Activated T-cell treated with anti-CD3 and anti-CD28 coated beads, Interleukin-2, amount 50 U/mL, for 1 hour (primary cell): Measurements from ENCODE around the gene PDCD1LG2.

Experiments
- DNase-seq: peaks from one replicate; pipeline ENCODE4 v3.0.0-alpha.2; 2020

Gene PDCD1LG2

DNA sequence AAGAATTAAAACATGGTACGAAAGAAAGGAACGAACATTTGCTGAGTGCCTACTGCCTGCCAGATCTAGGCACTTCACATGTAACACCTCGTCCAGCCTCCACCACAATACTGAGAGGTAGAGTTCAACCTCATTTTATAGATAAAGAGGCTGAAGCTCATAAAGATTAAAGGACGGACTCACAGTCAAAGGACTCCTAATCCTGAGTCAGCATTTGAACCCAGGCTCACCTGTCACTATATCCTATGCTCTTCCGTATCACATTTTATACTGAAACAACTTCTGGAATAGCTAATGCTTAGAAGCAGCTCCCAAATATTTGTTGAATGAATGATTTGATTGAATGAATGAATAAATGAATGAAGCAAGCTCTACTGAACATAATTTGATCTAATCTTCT, 22.5 kb downstream of the PDCD1LG2 start:
- DNase-seq = no peak

DNA sequence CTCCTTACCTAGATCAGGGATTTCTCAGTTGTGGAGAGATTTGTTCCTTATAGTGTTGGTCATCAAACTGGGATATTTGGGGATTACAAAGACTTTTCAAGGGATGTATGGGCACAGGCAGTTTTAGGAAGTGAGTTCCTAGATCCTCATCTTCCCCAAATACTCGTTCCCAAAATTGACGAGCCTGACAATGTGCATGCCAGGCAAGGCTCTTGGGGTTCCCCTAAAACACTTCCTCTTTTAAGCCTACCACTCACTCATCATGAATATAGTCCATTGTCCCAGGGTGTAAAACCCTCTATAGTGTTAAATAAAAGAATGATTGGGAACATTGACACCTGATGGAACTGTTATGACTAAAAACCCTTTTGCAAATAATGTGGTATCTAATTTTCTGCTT, 26.4 kb downstream of the PDCD1LG2 start:
- DNase-seq = no peak

DNA sequence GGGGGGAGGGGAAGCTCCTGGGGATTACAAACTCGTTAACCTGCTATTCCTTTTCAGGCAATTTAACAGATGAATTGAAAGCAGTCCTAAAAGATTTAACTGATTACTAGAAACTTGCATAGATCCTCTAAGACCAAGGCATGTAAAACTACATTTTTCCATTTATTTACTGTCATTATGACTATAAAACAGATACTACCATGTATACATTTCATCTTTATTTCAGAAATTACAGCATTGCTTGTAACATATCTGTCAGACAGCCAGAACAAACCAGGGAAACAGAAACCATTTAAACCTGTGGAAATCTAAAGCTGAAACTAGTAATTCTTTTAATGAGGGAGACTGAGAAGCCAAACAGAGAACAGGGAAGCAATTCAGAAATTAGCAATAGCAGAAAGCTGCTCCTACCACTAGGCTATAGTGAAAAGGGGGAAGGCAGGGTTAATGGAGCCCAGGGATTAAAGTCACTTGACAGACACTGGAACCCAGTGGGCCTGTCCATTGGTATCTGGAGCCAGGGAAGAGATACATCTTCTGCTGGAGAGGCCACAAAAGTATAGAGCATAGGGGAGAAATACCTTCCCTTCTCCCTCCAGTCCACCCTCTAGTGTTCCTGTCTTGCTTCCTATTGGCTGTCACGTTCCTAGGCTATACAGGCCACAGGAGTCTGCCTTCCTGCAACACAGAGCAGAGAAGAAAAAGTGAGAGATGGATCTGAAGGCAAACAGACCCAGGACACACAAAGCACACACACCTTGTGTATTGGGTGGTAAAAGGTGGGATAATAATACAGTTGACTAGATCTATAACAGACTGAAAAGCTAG, 33.8 kb downstream of the PDCD1LG2 start:
- no peak for DNase-seq

DNA sequence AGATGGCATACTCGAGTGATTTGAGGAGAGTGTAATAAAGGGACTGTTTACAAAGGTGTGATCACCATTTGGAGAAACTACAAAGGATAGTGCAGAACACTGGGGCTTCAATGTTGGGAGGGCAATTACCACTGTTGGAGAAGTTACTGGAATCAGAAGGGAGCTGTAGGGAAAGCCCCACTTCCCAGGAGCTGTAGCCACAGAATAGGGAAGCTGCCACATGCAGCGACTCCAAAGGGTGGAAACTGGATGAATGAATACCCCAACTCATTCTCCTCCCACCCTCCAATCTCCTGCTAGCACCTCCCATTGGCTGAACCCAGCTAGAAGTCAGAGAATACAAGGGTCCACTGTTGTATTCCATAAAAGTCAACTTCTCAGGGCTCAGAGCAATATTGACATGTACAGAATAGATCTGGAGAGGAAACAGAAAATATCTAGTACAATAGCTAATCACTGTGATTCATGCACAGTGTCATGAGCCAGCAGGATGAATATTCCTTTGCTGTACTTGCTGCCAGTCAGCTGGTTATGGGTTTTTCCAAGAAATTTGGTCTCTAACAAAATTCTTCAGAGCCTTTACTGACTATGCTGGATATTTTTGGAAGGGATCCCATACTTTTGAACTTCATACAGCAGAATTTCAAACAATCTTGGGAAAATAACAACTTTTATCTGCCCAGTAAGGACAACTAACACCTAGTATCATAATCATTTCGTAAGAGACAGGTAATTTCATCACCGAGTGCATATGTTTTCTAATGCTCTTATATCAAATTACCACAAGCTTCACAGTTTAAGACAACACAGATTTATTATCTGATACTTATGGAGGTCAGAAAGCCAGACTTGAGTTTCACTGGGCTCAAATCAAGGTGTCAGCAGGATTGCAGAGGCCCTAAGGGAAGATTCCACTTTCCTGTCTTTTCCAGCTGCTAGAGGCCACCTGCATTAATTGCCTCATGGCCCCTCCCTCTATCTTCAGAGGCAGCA, 39.6 kb downstream of the PDCD1LG2 start:
- DNase-seq = no peak

- no peak for DNase-seq
Measured at GRCh38 chr9:5551368-5552150, 41.2 kb downstream of the PDCD1LG2 start.

- DNase-seq = no peak
Measured at GRCh38 chr9:5552301-5552700, 42.0 kb downstream of the PDCD1LG2 start.

- no peak for DNase-seq
Measured at GRCh38 chr9:5553211-5553610, 42.9 kb downstream of the PDCD1LG2 start.

DNA sequence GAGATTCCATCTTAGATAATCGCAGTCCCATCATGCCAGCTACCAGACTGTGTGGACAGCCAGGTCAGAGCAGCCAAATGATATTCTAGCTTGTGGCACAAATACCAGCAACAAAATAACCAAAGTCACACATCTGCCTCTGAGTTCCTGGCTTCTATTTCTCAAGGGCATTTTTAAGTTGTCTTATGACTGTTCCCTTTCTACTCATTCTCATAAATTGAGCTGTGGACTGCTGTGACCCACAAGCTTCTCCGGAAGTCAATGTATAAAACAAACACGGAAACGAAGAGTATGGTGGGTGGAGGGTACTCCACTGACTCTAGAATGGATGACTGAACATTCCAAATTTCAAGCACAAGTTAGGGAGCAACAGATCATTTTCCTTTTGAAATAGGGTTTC, 43.9 kb downstream of the PDCD1LG2 start:
- no peak for DNase-seq

- no peak for DNase-seq
Measured at GRCh38 chr9:5556101-5556705, 45.9 kb downstream of the PDCD1LG2 start.

DNA sequence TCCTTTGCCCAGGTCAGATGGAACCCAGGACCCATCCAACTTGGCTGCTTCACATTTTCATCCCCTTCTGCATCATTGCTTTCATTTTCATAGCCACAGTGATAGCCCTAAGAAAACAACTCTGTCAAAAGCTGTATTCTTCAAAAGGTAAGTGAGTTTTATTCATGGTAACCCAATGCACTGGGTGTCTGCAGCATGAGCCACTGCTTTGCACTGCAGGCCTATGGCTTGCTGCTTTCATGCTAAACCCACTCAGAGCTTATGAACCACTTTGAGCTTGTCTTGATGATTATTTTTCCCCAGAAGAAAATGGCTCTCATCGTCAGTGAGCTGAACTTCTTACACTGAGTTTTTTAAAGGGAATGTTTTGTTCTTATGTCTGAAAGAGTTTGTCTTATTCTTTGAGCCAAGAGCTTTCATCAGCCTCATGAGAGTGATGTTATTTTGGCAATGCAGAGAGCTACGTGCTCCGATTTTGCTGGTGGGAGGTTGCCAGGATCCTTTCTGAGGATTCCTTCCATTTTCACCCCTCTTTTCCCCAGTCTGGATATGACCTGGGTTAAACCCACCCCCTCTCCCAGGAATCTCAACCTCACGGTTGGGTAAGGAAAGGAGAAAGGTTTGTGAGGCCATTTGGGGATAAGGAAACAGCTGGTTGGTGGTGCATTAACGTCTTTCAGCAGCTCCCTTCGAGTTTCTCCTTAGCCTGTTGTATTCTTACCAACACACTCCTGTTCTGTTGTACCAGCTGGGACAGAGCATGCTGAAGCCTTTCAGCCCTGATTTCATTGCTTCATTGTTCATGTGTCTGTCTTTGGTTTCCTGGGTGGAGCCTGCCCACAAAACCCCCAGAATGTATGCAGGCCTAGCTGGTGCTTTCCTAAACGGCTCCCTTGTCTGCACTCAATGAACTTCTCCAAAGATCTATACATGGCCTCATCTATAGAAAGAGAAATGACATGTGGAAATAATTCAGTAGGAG, 47.6 kb downstream of the PDCD1LG2 start:
- peak; percentile 40 for DNase-seq

- DNase-seq = no peak
Measured at GRCh38 chr9:5559659-5560058, 49.3 kb downstream of the PDCD1LG2 start.

DNA sequence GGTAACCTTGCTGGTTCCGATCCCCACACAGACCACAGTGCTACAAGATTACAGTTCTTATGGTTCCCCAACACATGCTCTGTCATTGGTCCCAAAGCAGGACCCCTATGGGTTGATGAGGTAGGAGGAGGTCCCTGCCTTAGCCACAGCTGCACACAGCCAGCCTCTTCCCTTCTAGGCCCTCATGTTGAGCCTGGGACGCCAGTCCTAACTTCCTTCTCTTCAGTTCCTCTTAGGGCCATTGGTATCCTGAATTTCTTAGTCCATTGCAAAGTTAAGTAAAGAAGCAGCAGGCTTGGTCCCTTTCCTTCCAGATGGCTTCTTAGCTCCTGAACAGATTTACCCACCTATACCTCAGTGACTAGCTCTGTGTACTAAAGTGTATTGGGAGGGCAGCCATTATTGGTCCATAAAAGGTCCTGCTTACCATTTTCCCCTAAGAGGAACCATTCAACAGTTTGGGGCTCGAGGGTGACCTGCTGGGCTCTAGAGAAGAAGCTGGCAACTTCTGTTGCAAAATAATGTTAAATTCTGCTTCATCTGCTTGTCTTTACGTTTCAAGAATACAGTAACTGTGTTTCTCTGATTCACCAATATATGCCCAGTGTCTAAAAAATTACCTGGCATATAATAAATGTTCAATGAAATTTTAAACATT, 50.2 kb downstream of the PDCD1LG2 start:
- DNase-seq = no peak

- no peak for DNase-seq
Measured at GRCh38 chr9:5561828-5562488, 51.6 kb downstream of the PDCD1LG2 start.

DNA sequence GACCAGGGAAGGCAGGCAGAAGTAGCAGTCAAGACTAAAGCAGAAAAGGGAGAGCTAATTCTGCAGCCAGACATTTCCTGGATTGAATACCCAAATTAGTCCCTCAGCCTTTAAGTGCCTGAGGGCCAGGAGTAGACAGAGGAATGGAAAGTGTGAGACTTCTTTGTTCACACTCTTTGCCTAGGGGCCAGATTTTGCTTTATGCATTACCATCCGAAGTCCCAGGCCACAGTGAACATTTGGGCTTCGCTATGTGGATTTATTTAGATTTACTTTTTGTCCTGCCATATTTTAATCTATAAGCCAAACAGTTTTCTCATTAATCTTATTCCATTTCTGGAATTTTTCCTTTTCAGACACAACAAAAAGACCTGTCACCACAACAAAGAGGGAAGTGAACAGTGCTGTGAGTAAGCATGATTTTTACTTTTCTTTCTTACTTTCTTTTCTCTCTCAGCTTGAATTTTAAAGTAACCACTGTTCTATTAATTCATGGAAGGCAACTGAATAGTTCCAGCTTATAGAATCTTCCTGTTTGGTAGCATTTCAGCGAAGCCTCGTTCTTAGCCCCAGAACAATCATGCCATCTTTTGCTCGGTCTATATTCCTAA, 52.6 kb downstream of the PDCD1LG2 start:
- DNase-seq = no peak

DNA sequence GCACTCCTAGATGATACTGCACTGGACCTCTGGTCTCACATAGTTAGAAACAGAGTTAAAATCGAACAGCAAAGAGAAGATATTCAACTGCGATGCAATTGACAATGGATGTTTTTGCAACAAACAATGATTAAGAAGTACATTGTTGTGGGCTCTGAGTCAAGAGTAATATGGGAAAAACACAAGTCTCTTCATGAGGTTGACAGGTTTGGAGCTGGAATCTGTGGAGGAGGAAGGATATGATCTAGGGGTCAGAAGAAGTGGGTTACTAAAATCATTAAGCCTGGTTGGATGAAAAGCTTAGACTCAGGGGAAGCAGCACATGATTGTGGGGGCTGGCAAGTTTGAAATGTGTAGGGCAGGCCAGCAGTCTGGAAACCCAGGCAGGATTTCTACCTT, 53.1 kb downstream of the PDCD1LG2 start:
- DNase-seq = no peak

DNA sequence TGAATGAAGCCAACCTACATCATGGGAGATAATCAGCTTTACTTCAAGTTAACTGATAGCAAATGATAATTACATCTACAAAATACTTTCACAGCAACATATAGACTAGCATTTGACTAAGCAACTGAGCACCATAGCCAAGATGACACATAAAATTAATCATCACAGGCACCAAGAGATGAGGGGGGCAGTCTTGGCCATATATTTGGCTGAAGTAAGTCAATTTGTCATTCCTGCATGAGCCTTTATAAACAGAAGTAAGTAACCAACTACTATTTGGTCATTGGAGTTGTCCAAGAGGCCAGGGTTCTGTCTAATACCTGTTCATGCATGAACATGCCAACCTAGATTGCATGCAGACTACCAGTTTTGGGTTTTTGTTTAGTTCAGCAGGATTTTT, 53.6 kb downstream of the PDCD1LG2 start:
- DNase-seq = no peak

GRCh38 chr9:5566054-5566618, 55.8 kb downstream of the PDCD1LG2 start:
- no peak for DNase-seq

- DNase-seq = no peak
Measured at GRCh38 chr9:5568868-5569267, 58.5 kb downstream of the PDCD1LG2 start.

GRCh38 chr9:5569409-5569808, 59.1 kb downstream of the PDCD1LG2 start:
- no peak for DNase-seq
